GM21360 (cell line): Measurements from ENCODE around the gene FANCI.

ENCODE experiments used
- ATAC-seq: cut with Tn5 transposase; IDR thresholded peaks from one replicate; pipeline ENCODE4 v1.9.1; 2021; ENCODE audit warnings: mild to moderate bottlenecking, moderate library complexity; ENCODE audit not compliant: unreplicated experiment

The FANCI gene

GRCh38 chr15:89303986-89304385 lies 60.2 kb downstream of the FANCI start:
- ATAC-seq: no peak

- ATAC-seq: no peak
Observed at GRCh38 chr15:89305395-89305794, 61.6 kb downstream of the FANCI start.

- no peak for ATAC-seq
Observed at GRCh38 chr15:89307046-89307587, 63.3 kb downstream of the FANCI start.

- ATAC-seq: no peak
Observed at GRCh38 chr15:89307791-89308190, 64.0 kb downstream of the FANCI start.

GRCh38 chr15:89308236-89308635 lies 64.5 kb downstream of the FANCI start:
- ATAC-seq: no peak

GRCh38 chr15:89309993-89310392 lies 66.2 kb downstream of the FANCI start:
- ATAC-seq: no peak

- ATAC-seq: no peak
Observed at GRCh38 chr15:89315375-89315929, 71.7 kb downstream of the FANCI start.

GRCh38 chr15:89316504-89316903 lies 72.7 kb downstream of the FANCI start:
- ATAC-seq: no peak

- ATAC-seq: no peak
Observed at GRCh38 chr15:89317186-89317720, 73.5 kb downstream of the FANCI start.

- ATAC-seq: no peak
Observed at GRCh38 chr15:89319678-89320077, 75.9 kb downstream of the FANCI start.

- no peak for ATAC-seq
Observed at GRCh38 chr15:89320200-89320599, 76.4 kb downstream of the FANCI start.

- no peak for ATAC-seq
Observed at GRCh38 chr15:89321521-89322410, 78.0 kb downstream of the FANCI start.

- ATAC-seq: no peak
Observed at GRCh38 chr15:89322822-89323221, 79.0 kb downstream of the FANCI start.

- no peak for ATAC-seq
Observed at GRCh38 chr15:89323825-89324224, 80.0 kb downstream of the FANCI start.

- no peak for ATAC-seq
Observed at GRCh38 chr15:89325039-89325803, 81.4 kb downstream of the FANCI start.

- no peak for ATAC-seq
Observed at GRCh38 chr15:89326316-89326715, 82.5 kb downstream of the FANCI start.

- ATAC-seq: no peak
Observed at GRCh38 chr15:89327113-89327512, 83.3 kb downstream of the FANCI start.

GRCh38 chr15:89328398-89329254 lies 84.8 kb downstream of the FANCI start:
- no peak for ATAC-seq

- no peak for ATAC-seq
Observed at GRCh38 chr15:89329329-89330084, 85.7 kb downstream of the FANCI start.

GRCh38 chr15:89330119-89330518 lies 86.3 kb downstream of the FANCI start:
- ATAC-seq: no peak
